Measurements from ENCODE around the gene GLRX2.

- TF ChIP-seq CTCF (IDR thresholded peaks at IDR 0.05), result no peak
- TF ChIP-seq EZH2 (IDR thresholded peaks at IDR 0.05), result no peak
These were observed 21.7 kb downstream of the GLRX2 start for GRCh38 chr1:193083365-193084088.
